HG02642 (cell line): ENCODE results near the gene LBHD2.

Experiments
- ATAC-seq: cut with Tn5 transposase; IDR thresholded peaks from one replicate; pipeline ENCODE4 v1.9.1; 2021; ENCODE audit warnings: mild to moderate bottlenecking; ENCODE audit not compliant: unreplicated experiment, poor library complexity

LBHD2 gene

DNA sequence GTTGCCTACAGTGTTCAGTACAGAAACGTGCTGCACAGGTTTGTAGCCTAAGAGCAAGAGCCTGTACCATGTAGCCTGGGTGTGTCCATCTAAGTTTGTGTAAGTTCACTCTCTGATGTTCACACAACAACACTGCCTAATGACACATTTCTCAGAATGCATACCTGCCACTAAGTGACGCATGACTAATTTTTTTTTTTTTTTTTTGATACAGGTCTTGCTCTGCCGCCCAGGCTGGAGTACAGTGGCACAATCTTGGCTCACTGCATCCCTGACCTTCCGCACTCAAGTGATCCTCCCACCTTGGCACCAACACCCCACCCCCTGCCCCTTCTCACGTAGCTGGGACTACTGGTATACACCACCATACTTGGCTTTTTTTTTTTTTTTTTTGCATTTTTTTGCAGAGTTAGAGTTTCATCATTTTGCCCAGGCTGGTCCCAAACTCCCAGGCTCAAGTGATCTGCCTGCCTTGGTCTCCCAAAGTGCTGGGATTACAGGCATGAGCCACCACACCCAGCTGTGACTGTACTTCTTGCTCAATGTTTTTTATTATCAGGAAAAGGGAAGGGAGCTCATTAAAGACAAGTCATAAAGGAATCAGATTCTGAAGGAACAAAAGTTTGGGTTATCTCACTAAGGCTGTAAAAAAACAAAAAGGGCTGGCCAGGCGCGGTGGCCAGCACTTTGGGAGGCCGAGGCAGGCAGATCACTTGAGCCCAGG, 16.6 kb upstream of the LBHD2 start:
- no peak for ATAC-seq

GRCh38 chr14:103068351-103069073, 15.5 kb upstream of the LBHD2 start:
- ATAC-seq = no peak

- ATAC-seq = no peak
Observed at GRCh38 chr14:103070263-103070885, 13.6 kb upstream of the LBHD2 start.

DNA sequence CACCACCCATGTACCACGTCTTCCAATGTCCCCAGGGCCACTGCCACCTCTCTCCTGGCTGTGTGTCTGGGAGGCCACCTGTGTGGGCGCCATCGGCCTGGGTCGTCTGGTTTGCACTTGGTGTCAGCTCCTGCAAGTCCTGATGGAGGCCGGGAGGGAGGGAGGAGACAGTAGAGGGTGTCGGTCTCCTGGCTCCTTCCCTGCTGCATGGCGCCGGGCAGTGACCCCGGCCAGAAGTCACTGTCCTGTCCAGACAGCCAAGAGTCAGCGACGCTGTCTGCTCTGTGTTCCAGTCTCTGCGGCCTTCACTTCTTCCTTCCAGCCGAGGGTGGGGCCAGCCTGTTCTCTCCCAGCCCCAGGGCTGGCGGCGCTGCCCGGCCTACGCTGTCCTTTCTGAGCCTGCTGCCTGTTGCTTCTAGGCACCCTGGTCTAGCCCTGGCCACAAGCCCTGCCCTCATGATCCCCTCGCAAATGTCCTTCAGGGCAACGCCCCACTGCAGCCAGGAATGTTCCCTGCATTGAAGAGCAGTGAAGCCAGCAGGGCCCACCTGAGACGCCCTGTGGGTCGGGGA, 13.0 kb upstream of the LBHD2 start:
- ATAC-seq = no peak

GRCh38 chr14:103071544-103072251, 12.3 kb upstream of the LBHD2 start:
- no peak for ATAC-seq

DNA sequence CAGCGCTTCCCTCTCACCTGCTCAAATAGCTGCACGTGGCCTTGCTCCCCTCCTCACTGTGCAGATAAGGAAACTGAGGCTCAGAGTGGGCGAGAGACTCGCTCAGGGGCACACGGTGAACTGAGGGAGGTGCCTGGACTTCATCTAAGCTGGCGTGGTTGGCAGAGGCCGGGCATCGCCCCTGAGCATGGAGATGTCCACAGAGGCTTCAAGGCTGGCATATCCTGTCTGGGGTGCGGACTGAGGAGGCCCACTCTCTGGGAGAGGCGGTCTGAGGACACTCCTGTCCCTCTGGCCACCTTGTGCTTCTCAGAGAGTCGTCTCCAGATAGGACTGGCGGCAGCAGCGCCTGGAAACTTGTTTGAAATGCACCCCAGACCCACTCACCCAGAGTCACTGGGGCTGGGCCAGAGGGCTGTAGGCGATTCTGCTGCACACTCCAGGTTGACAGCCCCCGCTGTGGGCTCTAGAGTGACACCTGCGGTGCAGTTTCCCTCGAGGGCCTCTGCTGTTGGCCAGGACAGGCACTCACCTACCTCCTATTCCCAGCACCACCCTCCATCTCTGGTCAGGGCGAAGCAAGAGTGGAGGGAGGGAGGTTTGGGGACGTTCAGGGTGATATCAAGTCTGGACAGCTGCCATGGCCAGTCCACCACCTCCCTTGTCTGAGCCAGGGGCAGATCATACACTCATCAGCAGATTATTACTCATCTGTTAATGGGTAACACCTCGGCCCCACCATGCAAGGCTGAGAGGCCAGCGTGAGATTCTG, 11.2 kb upstream of the LBHD2 start:
- no peak for ATAC-seq

- no peak for ATAC-seq
Observed at GRCh38 chr14:103073367-103073875, 10.6 kb upstream of the LBHD2 start.

DNA sequence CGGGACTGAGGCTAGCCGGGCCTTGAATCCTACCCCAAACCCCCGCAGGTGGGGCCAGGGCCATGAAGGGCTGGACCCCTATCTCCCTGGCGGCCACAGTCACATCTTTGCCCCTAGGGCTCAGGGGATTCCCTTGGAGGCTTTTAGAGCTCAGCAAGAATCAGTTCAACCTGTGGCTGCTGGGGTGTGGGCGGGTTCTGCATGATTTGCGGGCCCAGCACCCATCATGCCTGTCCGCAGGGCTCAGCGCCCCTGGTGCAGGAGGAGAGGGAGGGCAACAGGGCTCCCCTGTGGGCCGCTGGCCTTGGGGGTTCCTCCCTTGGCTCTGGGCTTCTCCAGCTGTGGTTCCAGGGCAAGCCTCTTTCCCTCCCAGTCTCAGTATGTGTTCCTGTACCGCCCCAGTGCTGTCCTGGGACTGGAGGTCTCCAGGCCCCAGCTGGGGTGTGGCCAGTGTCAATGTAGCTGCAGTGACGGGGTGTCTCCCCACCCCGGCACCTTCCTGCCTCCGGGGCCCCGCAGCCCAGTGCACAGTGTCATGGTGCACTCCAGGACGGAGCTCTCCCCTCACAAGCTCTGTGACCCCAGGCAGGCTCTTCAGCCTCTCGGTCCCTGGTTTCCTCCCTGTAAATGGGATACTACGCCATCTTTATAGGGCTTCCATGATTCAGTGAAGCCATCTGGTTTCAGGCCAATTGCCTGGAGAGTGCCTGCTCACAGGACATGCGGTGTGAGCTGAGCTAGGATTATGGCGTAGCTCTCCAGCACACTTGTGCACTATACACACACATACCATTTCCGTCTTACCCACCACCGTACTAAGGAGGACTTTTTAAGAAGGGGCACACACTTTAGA, 9.9 kb upstream of the LBHD2 start:
- ATAC-seq = no peak

DNA sequence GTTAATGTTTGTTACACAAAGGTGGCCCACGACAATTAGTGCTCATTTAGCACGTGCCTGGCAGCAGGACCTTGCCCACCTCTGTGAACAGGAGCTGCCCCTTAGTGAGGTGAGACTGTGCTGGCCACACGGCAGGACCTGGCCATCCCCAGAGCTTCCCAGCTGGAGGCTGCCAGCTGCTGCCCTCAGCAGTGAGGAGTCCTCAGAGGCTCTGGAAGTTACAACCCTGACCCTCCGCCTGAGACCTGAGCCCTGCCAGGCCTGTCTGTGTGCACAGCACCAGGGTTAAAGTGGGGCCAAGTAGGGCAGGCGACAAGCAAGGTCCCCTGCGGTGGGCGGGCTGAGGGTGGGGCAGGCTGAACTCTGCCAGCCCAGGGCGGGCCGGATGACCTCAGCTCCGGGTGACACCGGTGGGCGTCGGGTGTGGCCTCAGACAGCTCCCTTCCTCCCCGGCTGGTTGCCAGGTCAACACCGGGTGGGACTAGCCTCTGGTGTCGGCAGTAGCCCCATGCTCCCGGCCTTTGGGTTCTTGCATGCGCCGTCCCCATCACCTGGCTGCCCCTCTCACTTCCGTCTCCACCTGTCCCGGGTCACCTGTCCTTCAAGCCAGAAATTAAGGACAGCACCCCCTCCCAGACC, 9.2 kb upstream of the LBHD2 start:
- no peak for ATAC-seq

- peak; percentile 66 for ATAC-seq
Observed at GRCh38 chr14:103078420-103078749, 5.6 kb upstream of the LBHD2 start.

DNA sequence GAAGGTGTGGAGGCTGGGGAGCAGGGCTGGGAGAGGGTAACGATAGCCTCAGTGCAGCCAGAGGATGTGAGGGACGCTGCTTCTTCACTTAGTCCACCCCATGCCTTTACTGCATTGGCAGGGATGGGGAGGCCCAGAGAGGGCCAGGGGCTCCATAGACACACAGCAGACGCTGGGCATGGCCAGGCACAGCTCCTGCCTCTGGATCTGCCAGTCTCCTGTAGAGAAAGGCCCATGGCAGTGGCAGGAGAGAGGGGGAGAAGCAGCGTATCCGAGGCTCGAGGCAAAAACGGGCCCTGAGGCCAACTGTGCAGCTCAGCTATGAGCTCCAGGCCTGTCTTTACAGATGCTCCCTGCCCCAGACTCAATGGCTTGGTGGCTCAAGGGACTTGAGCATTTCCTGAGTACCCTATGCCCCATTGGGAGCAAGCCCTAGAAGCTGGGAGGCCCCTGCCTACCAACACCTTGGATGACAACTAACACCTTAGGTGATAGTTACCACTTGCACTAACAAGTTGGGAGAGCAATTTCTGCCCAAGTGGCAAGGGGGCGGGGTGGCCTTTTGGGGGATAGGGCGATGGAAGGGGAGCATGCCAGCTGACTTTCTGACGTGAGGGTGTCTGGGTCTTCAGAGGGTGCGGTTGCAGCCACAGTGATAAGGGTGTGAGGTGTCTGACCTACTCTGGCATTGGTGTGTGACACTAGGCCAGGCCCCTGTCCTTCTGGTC, 5.0 kb upstream of the LBHD2 start:
- no peak for ATAC-seq

GRCh38 chr14:103081951-103082350, 2.1 kb upstream of the LBHD2 start:
- ATAC-seq = no peak

GRCh38 chr14:103085106-103086091, 1.4 kb downstream of the LBHD2 start:
- no peak for ATAC-seq

GRCh38 chr14:103086771-103087342, 2.8 kb downstream of the LBHD2 start:
- no peak for ATAC-seq

DNA sequence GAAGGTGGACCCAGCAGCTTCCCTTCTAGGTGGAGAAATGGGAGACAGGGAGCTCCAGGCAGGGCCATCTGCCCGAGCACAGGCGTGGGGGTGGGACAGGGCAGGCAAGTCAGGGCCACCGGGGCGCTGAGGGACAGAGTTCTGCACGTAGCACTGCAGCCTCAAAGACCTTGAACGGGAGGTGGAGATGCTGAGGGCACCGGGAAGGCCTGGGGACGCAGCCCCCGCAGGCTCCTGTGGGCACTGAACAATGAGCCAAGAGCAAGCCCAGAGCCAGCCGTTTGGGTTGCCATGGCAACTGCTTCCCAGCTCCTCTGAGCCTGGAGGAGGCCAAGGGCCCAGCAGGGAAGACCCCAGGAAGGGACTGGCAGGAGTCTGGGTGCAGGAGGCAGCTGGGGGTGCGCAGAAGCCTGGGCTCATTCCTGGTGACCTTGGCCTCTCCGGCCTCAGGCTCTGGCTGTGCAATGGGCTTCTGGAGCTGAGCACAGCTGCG, 3.4 kb downstream of the LBHD2 start:
- no peak for ATAC-seq

DNA sequence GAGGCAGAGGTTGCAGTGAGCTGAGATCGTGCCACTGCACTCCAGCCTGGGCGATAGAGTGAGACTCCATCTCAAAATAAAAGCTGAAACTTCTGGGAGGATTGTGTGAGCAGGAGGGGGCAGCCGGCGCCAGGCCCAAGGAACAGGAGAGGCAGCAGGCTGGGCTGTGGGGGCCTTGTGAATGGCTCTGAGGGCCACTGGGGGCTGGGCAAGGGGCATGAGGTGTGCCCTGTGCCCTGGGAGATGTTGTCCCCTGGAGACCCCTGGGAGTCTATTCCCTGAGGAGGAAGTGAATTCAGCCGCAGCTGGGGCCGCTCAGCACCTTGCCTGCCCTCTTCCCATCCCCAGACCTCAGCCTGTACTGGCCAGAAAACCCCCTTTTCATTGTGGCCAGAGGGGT, 4.9 kb downstream of the LBHD2 start:
- ATAC-seq = no peak
